DMS53 (cell line): ENCODE measurements around the gene TUBB8.
A peak's percentile ranks its signal among the peaks of the same experiment; 100 is the strongest.
"Not testable (repeated sequence)": the region's sequence is repeated elsewhere in the genome, so short reads cannot be mapped to it uniquely, and the experiment has no call there.

Source experiments
- DNase-seq: peaks from one replicate; lab custom pipeline; 2025; lab: John Stamatoyannopoulos, UW

Gene TUBB8

DNA sequence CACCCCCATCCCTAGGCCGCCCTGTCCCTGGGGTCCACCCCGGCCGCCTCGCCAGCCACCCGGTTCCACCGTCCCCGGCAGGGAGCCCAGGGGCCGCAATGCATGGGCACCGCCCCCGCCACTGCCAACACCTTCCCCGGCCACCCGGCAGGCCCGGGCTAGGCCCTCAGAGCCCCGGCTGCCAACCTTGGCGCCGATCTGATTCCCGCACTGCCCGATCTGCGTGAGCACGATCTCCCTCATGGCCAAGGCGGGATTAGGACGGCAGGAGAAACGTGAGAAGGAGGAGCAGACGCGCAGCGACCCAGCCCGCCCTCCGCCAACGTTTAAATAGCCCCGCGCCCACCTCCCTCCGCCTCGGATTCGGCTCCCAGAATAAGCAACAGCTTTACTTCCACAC is at the start of gene TUBB8:
TSS of gene TUBB8 (minus strand) at position 301 of the 400 bp plus-strand sequence. CDS start at position 243, 58 bp downstream.
- no peak for DNase-seq

DNA sequence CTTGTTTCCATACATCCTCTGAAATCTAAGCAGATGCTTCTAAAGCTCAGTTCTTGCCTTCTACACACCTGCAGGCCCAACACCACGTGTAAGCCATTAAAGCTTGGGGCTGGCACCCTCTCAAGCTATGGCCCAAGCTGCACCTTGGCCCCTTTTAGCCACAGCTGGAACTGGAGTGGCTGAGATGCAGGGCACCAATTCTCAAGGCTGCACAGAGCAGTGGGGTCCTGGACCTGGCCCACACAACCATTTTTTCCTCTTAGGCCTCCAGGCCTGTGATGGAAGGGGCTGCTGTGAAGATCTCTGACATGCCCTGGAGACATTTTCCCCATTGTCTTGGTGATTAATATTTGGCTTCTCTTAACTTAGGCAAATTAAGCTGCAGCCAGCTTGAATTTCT is 47.4 kb upstream of the TUBB8 start:
- no peak for DNase-seq

DNA sequence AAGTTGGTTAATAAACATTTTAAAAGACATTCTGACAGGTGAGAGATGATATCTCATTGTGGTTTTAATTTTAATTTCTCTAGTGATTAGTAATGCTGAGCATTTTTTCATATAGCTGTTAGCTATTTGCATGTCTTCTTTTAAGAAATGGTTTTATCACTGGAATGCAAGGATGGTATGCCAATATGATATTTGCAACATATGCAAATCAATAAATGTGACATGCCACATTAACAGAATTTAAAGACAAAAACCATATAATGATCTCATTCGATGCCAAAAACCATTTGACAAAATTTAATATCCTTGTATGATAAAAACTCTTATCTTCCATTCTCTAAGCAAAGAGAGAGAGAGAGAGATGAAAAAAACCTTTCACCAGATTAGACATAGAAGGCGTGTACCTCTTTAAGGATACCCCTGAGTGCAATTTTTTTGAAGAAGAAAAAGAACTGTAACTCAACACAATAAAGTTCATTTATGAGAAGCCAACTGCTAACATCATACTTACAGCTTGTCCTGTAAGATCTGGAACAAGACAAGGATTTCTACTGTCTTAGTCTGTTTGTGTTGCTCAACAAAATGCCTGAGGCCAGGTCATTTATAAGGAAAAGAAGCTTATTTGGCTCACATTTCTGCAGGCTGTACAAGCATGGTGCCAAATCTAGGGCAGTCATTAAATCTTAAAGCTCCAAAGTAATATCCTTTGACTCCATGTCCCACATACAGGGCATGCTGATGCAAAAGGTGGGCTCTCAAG is 46.4 kb upstream of the TUBB8 start:
- peak; percentile 16 for DNase-seq

DNA sequence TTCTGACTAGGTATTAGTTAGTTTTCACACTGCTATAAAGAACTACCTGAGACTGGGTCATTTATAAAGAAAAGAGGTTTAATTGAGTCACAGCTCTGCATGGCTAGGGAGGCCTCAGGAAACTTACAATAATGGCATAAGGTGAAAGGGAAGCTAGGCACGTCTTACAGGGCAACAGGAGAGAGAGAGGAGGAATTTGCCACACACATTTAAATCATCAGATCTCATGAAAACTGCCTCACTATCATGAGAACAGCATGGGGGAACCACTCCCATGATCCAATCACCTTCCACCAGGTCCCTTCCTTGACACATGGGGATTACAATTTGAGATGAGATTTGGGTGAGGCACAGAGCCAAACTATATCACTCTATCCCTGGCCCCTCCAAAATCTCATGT is 45.5 kb upstream of the TUBB8 start:
- no peak for DNase-seq

DNA sequence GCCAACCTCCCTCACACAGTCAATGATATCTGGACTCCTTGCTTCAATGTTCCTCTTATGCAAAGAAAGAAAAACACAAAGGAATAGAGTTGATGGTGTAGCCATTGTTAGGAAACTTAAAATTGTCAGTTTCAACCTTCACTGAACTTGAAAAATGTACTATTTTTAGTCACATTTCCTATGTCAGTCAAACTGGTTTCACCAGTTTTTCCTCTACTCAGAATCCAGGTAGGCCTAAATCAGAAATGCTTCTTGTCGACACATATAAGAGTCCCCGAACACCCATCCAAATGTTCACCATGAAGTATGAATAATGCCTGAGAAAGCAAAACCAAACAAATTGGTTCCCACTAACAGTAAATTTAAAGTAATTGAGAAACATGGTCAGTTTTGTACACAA is 43.8 kb upstream of the TUBB8 start:
- peak; percentile 87 for DNase-seq

DNA sequence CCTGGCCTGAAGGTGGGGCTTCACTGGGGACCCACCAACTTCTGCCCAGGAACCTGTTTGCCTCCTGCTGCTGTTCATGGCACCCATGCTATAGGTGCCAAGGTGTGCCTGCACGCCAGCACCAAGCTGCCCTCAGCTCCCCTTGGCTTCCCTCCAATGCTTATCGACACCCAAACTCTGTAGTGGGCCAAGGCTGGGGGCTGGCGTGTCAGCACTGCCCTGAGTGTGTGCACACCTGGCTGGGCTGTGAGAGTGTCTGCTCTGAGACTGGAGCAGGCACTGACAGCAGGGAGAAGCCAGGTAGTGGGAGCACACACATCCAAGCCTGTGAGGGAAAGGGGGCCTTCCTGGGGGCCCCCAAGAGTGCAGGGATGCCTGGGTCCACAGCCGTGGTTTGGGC is 43.1 kb upstream of the TUBB8 start:
- DNase-seq, result peak; percentile 39

DNA sequence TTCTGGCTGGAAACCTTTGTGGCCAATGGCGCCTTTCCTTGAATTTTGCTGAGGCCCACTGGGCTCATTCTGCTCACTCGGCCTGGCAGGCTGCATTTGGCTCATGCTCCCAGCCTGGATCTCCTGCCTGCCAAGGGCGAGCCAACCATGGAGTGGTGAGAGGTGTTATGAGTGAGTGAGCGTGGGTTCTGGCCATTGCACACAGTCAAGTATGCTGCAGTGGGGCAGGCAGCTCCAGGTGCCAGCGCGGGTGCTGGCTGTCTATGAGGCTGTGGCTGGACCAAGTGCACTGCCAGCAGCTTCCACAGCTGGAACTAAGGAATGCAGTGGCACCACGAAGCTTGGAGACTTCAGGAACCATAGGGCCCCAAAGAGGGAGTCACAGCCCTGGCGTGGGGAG is 42.2 kb upstream of the TUBB8 start:
- DNase-seq, result no peak

DNA sequence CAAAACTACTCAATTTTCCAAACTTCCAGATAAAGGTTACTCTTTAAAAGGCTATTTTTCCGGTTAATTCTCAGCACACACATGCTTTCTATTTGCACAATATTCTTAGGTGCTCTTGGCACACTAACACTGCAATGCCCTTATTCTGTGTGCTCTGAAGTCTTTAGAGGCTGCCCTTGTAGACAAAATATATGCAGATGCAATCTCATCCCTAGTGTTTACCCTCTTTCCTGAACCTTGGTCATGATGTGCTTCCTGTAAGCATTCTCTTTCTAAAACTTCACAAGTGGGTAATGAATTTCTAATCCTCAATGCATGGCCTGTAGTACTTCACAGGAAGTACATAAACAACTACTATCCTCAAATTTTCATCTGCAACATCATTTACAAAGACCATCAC is 41.1 kb upstream of the TUBB8 start:
- peak; percentile 22 for DNase-seq

DNA sequence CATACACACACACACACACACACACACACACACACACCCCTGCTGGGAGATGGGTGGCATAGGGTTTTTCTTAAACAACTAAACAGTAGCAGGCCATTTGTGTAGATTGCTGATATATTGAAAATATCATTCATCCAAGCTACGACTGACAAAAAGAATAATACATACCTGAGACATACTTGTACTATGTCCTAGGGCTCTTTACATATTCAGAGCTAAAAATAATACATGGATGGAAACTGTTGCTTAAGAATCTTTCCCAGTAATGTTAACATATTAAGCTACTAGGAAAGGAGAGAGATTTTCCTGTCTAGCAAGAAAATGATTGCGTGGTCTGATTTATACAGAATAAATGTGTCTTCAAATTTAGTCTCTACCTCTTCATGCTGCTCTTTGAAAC is 40.2 kb upstream of the TUBB8 start:
- DNase-seq, result no peak

DNA sequence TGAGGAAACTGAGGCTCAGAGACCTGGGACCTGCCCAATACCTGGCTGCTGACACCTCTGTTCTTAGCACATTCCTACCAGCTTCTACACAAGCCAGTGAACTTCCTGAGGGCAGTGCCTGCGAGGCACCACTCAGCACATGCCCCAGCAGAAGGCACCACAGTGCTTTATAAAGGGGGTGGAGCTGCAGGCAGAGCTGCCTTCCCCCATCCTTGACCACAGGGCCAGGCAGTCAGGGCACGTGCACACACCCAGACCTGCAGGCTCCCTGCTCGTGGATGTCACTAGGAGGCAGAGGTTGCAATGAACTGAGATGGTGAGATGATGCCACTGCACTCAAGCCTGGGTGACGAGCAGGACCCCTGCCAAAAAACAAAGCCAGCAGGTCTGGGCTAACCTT is 39.2 kb upstream of the TUBB8 start:
- peak; percentile 34 for DNase-seq

DNA sequence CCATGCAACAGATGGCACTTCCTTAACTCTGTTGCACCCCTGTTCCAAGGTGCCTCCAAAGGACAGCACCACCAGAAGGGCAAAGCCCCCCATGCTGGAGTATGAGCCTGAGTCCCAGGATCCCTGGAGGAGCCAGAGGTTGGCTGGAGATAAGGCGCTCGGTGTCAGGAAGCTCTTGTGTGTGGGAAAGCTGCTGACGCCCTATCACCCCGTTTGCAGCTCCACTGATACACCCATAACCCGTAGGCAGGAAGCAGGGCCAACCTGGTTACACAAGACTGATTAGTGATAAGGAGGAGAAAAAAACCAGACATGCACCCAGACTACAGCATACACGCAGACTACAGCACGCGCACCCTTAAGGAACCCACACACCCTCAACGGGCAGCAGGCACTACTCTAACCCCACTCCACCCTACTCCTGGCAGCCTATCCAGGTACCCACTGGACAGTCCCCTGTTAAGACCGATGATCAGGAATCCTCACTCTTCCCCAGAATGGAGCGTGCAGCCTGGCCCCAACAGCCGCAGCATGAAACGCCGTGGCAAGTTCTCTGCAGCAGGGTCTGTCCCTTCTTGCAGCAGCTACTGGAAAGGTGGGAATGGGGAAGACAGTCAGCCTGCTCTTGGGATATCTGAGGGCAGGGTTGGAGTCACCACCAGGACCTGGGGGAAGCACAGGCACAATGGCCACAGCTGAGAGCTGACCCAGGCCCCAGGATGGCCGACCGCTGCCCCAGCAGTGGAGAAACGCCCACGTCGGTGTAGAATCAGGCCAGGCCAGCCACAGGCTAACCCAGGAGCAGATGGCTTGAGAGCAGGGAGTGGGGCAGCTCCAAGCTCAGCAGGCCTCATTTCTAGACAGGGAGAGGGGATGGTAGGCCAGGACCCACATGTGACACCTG is 38.3 kb upstream of the TUBB8 start:
- DNase-seq, result no peak

DNA sequence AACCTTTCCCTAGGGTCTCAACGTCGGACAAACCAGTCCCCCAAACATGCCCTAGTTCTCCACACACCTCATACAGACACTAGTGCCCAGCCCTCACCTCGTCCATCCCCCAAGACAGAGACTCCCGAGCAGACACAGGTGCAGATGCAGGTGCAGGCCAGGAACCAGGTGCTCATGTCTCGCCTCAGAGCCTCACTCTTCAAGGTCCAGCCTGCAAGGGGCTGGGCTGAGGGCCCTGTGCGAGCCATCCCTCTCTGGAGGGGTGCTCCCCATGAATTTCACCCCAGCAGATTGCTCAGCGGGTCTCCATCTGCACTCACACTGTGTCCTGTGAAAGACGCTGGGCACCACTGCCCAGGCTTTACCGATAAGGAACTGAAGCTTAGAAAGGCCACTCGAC is 36.9 kb upstream of the TUBB8 start:
- DNase-seq, result no peak

DNA sequence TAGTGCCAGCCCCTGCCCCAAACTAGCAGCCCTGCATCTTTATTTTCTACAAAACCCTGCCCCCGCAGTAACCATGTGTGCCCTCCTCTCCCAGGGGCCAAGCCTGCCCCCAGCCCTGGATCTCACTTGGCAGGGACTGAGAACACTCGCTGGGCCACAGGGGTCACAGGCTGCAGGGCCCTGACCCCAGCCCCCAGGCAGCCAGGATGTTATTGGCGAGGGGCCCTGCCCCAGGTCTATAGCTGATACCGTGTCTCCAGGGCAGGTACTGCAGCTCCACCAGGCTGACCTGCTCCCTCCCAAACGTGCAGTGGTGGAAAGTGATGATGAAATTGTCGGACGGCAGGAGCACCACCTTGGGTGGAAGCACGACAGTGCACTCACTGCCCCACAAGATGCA is 35.9 kb upstream of the TUBB8 start:
- no peak for DNase-seq

DNA sequence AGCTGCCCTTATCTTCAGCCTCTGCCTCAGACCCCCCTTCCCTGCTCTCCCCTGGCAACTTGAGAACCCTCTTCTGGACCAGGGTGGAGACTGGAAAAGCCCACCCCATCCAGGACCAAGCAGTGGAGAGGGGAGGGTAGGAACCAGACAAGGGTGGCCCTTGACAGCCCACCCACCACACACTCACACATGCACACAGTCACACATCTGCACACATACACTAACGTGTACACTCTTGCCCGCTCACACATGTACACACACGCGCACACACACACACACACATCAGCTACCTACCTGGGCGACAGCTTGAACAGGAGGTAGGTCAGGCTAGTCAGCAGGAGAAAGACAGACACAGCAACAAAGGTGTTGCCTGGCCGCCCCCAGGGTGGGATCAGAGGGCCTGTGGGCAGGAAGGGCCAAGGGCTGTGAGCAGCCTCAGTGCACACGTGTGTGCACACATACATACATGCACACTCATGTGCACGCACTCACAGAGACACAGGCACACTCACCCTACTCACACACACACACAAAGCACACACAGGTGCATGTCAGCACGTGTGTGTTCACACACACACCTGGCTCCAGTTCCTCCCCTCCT is 34.9 kb upstream of the TUBB8 start:
- DNase-seq, result no peak

DNA sequence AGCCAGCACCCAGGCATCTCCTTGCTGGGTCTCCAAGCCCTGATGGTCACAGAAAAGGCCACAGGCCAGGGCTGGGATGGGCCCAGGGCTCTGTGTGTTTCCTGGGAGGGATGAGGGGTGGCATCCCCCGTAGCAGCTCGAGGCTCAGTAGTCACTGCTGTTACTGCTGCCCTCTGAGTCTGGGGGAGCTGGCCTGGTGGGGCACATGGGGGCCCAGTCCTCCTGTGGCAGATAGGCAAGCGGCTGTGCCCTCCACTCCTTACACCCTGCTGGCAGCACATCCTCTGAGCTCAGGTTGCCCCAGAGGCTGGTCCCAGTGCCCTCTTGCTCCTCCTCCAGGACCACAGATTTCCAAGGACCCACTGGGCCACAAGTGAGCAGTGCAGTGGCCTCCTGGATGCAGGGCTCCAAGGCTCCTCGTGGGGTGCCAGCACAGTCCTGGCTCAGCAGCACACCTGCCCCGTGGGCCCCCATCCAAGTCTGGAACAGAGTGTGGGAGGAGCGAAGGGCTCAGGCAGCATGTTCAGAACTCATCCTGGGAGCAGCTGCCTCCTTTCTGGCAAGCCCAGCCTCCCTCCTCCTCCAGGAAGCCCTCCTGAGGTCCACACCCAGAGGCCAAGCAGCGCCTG is 31.5 kb upstream of the TUBB8 start:
- DNase-seq, result no peak

DNA sequence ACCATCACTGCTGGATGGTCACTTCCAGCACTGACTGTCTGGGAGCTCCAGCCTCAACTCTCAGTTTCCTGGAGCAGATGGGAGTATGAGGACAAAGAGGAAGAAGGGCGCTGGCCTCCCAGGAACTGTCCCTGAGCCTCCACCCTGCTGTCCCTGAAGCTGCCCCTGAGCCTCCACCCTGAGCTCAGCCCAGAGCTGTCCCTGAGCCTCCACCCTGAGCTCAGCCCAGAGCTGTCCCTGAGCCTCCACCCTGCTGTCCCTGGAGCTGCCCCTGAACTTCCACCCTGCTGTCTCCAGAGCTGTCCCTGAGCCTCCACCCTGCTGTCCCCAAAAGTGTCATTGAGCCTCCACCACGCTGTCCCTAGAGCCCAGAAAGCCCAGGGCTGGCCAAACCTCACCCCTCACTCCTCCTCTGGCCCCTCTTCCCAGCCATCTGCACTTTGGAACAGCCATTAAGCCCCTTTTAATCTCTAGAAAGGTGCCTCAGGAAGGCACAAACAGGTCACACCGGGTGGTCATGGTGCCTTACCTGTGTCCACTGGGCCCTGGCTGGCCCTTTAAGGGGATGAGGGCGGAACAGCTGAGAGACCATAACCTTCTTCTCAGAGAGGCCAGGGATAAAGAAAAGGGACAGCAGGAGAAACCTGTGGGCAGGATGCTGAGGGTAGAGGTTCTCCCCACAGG is 30.6 kb upstream of the TUBB8 start:
- DNase-seq, result no peak

DNA sequence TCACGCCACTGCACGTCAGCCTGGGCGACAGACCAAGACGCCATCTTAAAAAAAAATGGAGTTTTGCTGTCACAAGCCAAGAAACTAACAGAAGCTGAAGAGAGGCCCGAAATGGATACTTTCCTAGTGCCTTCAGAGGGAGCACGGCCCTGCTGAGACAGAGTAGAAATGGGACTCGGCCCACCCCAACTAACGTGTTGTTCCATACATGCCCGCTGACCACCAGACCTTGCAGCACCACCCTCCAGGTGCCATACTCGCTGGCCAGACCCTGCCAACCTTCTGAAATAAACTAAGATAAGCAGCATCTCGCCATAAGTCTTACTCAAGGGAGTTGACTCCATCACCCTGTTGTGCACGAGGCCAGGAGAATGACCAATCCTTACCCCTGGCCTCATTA is 29.5 kb upstream of the TUBB8 start:
- DNase-seq, result no peak

DNA sequence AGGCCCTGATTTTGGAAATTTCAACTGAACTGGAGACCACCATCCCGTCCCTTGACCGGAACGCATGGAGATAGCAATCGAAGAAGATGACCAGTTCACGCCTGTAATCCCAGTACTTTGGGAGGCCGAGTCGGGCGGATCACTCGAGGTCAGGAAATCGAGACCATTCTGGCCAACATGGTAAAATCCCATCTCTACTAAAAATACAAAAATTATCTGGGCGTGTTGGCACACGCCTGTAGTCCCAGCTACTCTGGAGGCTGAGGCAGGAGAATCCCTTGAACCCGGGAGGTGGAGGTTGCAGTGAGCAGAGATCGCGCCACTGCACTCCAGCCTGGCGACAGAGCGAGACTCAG is 25.1 kb upstream of the TUBB8 start:
- not testable (repeated sequence) for DNase-seq

DNA sequence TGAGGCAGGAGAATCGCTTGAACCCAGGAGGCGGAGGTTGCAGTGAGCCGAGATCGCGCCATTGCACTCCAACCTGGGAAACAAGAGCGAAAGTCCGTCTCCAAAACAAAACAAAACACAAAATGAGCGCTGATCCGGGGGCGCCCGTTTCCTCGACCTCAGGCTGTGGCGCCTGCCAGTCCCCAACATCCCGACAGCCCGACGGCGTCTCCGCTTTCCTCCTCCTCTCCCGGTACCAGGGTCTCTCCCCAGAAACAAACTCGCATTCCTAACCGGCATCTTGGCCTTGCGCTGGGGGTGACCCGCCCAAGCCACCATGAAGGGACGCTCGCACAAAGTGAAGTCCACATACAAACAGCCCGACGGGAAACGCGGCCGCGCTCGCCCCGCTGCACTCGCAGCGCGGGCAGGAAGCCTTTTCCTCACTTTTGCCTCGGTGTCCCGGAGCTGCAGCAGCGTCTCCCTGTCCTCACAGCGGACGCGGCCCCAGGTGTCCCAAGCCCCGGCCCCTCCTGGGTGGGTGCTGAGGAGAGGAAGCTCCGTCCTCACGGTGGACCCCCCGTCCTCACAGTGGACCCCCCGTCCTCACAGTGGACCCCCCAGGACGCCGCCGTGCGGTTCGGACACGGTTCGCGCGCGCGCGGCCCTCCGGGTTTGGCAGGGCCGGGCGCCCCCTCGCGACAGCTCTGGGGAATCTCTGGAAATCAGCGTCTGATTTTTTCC is 24.6 kb upstream of the TUBB8 start:
- DNase-seq, result peak; percentile 85

DNA sequence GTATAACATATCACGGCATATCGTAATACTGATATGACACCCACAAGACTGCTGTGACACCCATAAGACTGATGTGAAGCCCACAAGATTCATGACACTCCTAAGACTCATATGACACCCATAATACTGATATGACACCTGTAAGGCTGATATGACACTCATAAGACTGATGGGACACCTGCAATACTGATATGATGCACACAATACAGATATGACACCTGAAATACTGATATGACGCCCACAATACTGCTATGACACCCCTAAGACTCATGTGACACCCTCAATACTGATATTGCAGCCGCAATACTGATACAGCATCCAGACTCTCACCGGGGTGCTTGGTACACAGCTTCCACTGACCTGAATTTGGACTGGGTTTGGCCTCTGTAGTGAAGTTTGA is 19.1 kb upstream of the TUBB8 start:
- DNase-seq, result not testable (repeated sequence)

DNA sequence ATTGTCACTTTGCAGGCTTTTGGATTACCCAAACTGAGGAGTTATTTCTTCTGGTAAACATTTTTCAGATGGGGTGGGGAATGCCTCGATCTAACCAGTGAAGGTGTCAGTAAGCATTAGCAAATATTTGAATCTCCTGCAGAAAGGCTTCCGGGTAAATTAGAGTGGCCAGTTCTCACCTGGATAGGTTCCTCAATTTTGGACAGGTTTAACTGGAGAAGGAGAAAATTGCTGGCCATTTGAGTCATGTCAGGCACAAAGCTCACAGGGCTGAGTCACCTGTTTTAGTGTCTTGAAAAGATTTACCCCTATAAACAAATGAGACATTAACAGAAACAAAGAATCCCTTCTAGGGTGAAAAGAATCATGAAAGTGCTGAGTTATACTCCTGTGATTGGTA is 830 bp upstream of the TUBB8 start:
- not testable (repeated sequence) for DNase-seq
